ENCODE data around the gene CCDC175. TPM values are rescaled to one million over a fixed set of nuclear protein-coding genes. Genes with fewer than 3 reads are reported as not detected.
A peak's percentile ranks its signal among the peaks of the same experiment; 100 is the strongest.

CCDC175 gene
- total RNA-seq, 1 donor from 2014 or later: not detected

- no peak for TF ChIP-seq CTCF (IDR thresholded peaks at IDR 0.05; ENCODE audit: insufficient read depth, low read length, severe bottlenecking)
- H3K4me3 ChIP-seq (ENCODE audit: low read depth, low read length): no peak overlapping the region
- no peaks in the 10 kb centered on the region for H3K27me3 ChIP-seq (ENCODE audit: control insufficient read depth, insufficient read depth, low read length)
- H3K36me3 ChIP-seq (ENCODE audit: control insufficient read depth, insufficient read depth, low read length): no peaks in the 10 kb centered on the region
- no peak for DNase-seq (ENCODE audit: low read depth)
- FAIRE-seq: no peak
Measured at GRCh38 chr14:59520224-59520623, 56.4 kb downstream of the CCDC175 start.

DNA sequence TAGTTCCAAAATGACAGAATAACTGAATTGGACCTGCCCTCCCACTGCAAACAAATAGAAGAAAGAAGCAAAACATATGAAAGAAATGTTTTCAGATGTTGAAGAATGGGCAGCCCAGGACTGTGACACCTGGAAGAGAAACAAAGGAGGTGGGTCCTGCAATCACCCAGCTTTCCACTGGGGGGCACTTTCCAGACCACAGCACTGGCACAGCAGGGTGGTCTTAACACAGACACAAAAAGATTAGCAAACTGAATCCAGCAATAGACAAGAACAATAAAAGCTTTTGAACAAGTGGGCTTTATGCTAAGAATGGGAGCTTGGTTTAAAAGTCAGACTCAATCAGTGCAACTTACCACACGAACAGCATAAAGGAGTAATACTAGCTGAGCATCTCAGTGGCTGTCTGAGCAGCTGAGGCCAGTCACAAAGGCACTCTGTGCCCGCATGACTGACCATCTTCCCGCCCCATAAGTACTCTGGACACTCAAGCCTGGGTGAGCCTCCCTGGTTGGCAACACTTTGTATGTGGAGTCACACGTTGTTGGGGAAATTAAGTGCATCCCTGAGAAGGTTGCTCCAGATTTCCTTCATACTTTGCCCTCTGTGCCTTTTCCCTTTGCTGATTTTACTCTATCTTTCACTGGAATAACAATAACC is 64.6 kb downstream of the CCDC175 start:
- H3K36me3 ChIP-seq (ENCODE audit: control insufficient read depth, insufficient read depth, low read length): no peaks in the 10 kb centered on the region
- DNase-seq (ENCODE audit: low read depth) (peak; percentile 5), FAIRE-seq (no peak)
- no peak overlapping the region for H3K4me3 ChIP-seq (ENCODE audit: low read depth, low read length)
- peak; percentile 29 for TF ChIP-seq CTCF (IDR thresholded peaks at IDR 0.05; ENCODE audit: insufficient read depth, low read length, severe bottlenecking)
- H3K27me3 ChIP-seq (ENCODE audit: control insufficient read depth, insufficient read depth, low read length): no peaks in the 10 kb centered on the region

GRCh38 chr14:59510966-59511365 is 65.6 kb downstream of the CCDC175 start:
- no peak for FAIRE-seq
- Histone ChIP-seq H3K4me3 (ENCODE audit: low read depth, low read length) (no peak overlapping the region), H3K27me3 (ENCODE audit: control insufficient read depth, insufficient read depth, low read length) (no peaks in the 10 kb centered on the region), H3K36me3 (ENCODE audit: control insufficient read depth, insufficient read depth, low read length) (no peaks in the 10 kb centered on the region)
- DNase-seq (ENCODE audit: low read depth): no peak
- TF ChIP-seq CTCF (IDR thresholded peaks at IDR 0.05; ENCODE audit: insufficient read depth, low read length, severe bottlenecking): no peak

DNA sequence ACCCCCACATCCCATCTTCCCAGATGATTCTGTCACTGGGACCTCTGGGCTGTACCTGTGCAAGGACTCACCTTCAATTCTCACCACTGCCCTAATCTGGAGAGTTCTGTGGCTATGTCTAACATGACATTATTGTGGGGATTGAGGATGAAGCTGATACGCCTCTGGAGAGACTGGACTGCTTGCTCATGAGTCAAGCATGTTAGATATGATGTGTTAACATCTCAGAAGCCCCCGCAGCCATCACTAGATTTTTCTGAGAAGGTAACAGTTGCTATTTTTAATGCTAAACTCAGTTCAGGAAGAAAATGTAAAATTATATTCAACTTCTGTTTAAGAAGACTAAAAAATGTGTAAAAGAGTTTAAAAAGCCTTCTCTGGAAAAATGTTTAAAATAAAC is 66.6 kb downstream of the CCDC175 start:
- no peaks in the 10 kb centered on the region for H3K36me3 ChIP-seq (ENCODE audit: control insufficient read depth, insufficient read depth, low read length)
- H3K27me3 ChIP-seq (ENCODE audit: control insufficient read depth, insufficient read depth, low read length): no peaks in the 10 kb centered on the region
- H3K4me3 ChIP-seq (ENCODE audit: low read depth, low read length): no peak overlapping the region
- FAIRE-seq: no peak
- TF ChIP-seq CTCF (IDR thresholded peaks at IDR 0.05; ENCODE audit: insufficient read depth, low read length, severe bottlenecking): no peak
- no peak for DNase-seq (ENCODE audit: low read depth)

DNA sequence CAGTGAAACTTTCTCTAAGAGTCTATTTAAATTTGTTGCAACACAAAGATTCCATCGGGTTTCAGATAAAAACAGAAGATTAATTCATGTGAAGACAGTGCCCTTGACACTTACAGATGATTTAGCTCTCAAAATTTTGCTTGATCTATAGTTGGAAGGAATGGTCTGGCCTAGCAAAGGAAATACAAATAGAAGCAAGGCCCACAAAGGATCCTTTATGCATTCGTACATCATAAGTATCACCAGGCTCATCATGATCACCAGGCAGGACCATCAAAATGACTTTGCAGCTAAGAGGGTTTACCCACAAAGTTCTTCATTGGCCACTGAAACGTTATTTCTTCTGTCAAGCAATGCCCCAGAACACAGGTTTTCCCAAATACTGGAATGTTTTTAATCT is 67.5 kb downstream of the CCDC175 start:
- Histone ChIP-seq H3K27me3 (ENCODE audit: control insufficient read depth, insufficient read depth, low read length) (no peaks in the 10 kb centered on the region), H3K4me3 (ENCODE audit: low read depth, low read length) (no peak overlapping the region), H3K36me3 (ENCODE audit: control insufficient read depth, insufficient read depth, low read length) (no peaks in the 10 kb centered on the region)
- no peak for FAIRE-seq
- DNase-seq (ENCODE audit: low read depth): no peak
- TF ChIP-seq CTCF (IDR thresholded peaks at IDR 0.05; ENCODE audit: insufficient read depth, low read length, severe bottlenecking): no peak

DNA sequence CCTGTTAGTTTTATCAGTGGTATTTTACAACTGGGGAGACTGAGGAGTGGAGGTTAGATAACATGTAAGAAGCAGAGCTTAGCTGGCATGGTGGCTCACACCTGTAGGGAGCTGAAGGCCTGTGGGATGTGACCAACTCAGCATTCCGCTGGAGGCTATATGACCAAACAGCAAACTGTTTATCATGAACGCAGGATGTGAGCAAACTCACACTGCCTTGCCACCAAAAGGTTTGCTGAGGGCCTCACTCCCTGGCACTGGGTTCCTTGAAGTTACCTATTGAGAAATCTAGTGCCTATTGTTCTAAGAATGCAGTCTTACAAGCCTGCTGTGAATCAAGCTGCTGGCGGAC is 68.9 kb downstream of the CCDC175 start:
- DNase-seq (ENCODE audit: low read depth): peak; percentile 78

More for the DNA sequence above, 68.9 kb downstream of the CCDC175 start:
- Histone ChIP-seq H3K27me3 (ENCODE audit: control insufficient read depth, insufficient read depth, low read length) (no peaks in the 10 kb centered on the region), H3K4me3 (ENCODE audit: low read depth, low read length) (no peak overlapping the region), H3K36me3 (ENCODE audit: control insufficient read depth, insufficient read depth, low read length) (peaks cover 3% of the 10 kb centered on the region)
- FAIRE-seq: peak; percentile 18
- TF ChIP-seq CTCF (IDR thresholded peaks at IDR 0.05; ENCODE audit: insufficient read depth, low read length, severe bottlenecking): no peak
